ENCODE data around the gene SNX6.

GRCh38 chr14:34571771-34572170, 58.2 kb downstream of the SNX6 start:
- TF ChIP-seq GATA3 (IDR thresholded peaks at IDR 0.05; ENCODE audit: low read depth, low read length) (no peak), GATA2 (IDR thresholded peaks at IDR 0.05; ENCODE audit: low read depth, low read length) (no peak)

Measured in SH-SY5Y (cell line).